H9 (cell line): ENCODE measurements around the gene RC3H1. TPM values are rescaled to one million over a fixed set of nuclear protein-coding genes. Genes with fewer than 3 reads are reported as not detected.

Source experiments
- DNase-seq: peaks from one replicate; pipeline ENCODE4 v3.0.0-alpha.2; 2017
- H2AFZ ChIP-seq: one replicate; pipeline ENCODE4 v1.6.1; 2013; ENCODE audit warnings: mild to moderate bottlenecking, low read length, control low read depth, moderate library complexity
- H2AK5ac ChIP-seq: 2 replicates; pipeline ENCODE4 v1.6.1; 2013; ENCODE audit warnings: low read length, control low read depth, mixed read lengths; ENCODE audit not compliant: insufficient read length
- H2BK120ac ChIP-seq: one replicate; pipeline ENCODE4 v1.6.1; 2013; ENCODE audit warnings: low read depth, mild to moderate bottlenecking, low read length, control low read depth, inconsistent platforms; ENCODE audit not compliant: poor library complexity, severe bottlenecking
- H2BK12ac ChIP-seq: 2 replicates; pipeline ENCODE4 v1.6.1; 2013; ENCODE audit warnings: low read length, control low read depth, mixed read lengths, low read depth; ENCODE audit not compliant: insufficient read length
- H2BK15ac ChIP-seq: 2 replicates; pipeline ENCODE4 v1.6.1; 2013; ENCODE audit warnings: low read depth, low read length, control low read depth
- H2BK20ac ChIP-seq: one replicate; pipeline ENCODE4 v1.6.1; 2013; ENCODE audit warnings: low read depth, mild to moderate bottlenecking, low read length, control low read depth, inconsistent platforms; ENCODE audit not compliant: poor library complexity, severe bottlenecking
- H2BK5ac ChIP-seq: 2 replicates; pipeline ENCODE4 v1.6.1; 2013; ENCODE audit warnings: low read length, control low read depth, mixed read lengths; ENCODE audit not compliant: insufficient read length
- H3K14ac ChIP-seq: 2 replicates; pipeline ENCODE4 v1.6.1; 2013; ENCODE audit warnings: low read length, control low read depth; ENCODE audit not compliant: insufficient read depth
- H3K18ac ChIP-seq: 2 replicates; pipeline ENCODE4 v1.6.1; 2013; ENCODE audit warnings: low read depth, mild to moderate bottlenecking, mixed read lengths, low read length, control low read depth; ENCODE audit not compliant: insufficient read length
- H3K23ac ChIP-seq: 2 replicates; pipeline ENCODE4 v1.6.1; 2013; ENCODE audit warnings: low read length, control low read depth, mixed read lengths, low read depth; ENCODE audit not compliant: insufficient read length
- H3K23me2 ChIP-seq: 2 replicates; pipeline ENCODE4 v1.6.1; 2013; ENCODE audit warnings: low read depth, mild to moderate bottlenecking, mixed read lengths, low read length, control low read depth; ENCODE audit not compliant: insufficient read length, poor library complexity, severe bottlenecking
- H3K27ac ChIP-seq: 2 replicates; pipeline ENCODE4 v1.5.1; 2013; ENCODE audit warnings: low read length, control low read depth, mixed read lengths, low read depth; ENCODE audit not compliant: insufficient read length
- H3K27me3 ChIP-seq: 2 replicates; pipeline ENCODE4 v1.6.1; 2013; ENCODE audit warnings: low read length, control low read depth, inconsistent platforms; ENCODE audit not compliant: insufficient read depth
- H3K4ac ChIP-seq: 2 replicates; pipeline ENCODE4 v1.6.1; 2013; ENCODE audit warnings: low read depth, mild to moderate bottlenecking, control low read depth, inconsistent platforms, low read length, moderate library complexity
- H3K4me1 ChIP-seq: 2 replicates; pipeline ENCODE4 v1.6.1; 2013; ENCODE audit warnings: low read length, control low read depth, inconsistent platforms; ENCODE audit not compliant: insufficient read depth
- H3K4me2 ChIP-seq: 2 replicates; pipeline ENCODE4 v1.6.1; 2013; ENCODE audit warnings: low read length, control low read depth, mixed read lengths; ENCODE audit not compliant: insufficient read length, insufficient read depth
- H3K56ac ChIP-seq: 2 replicates; pipeline ENCODE4 v1.6.1; 2013; ENCODE audit warnings: low read depth, mild to moderate bottlenecking, mixed read lengths, low read length, control low read depth; ENCODE audit not compliant: insufficient read length
- H3K79me1 ChIP-seq: 2 replicates; pipeline ENCODE4 v1.6.1; 2013; ENCODE audit warnings: low read depth, mild to moderate bottlenecking, moderate library complexity, low read length, control low read depth, inconsistent platforms; ENCODE audit not compliant: insufficient read depth, poor library complexity, severe bottlenecking
- H3K79me2 ChIP-seq: 2 replicates; pipeline ENCODE4 v1.6.1; 2013; ENCODE audit warnings: low read length, control low read depth, inconsistent platforms; ENCODE audit not compliant: insufficient read depth
- H3K9ac ChIP-seq: 2 replicates; pipeline ENCODE4 v1.6.1; 2013; ENCODE audit warnings: low read length, control low read depth, mixed read lengths; ENCODE audit not compliant: insufficient read length; ENCODE audit errors: extremely low read depth
- H3K9me3 ChIP-seq: one replicate; pipeline ENCODE4 v1.6.1; 2013; ENCODE audit warnings: low read depth, low read length, inconsistent platforms; ENCODE audit not compliant: control insufficient read depth
- H3T11ph ChIP-seq: one replicate; pipeline ENCODE4 v1.6.1; 2013; ENCODE audit warnings: mild to moderate bottlenecking, low read length, control low read depth, inconsistent platforms
- H4K20me1 ChIP-seq: one replicate; pipeline ENCODE4 v1.6.1; 2013; ENCODE audit not compliant: control insufficient read depth, insufficient read length, insufficient read depth
- H4K5ac ChIP-seq: 2 replicates; pipeline ENCODE4 v1.6.1; 2013; ENCODE audit warnings: low read depth, mild to moderate bottlenecking, mixed read lengths, low read length, control low read depth; ENCODE audit not compliant: insufficient read length
- H4K8ac ChIP-seq: replicated peaks from 2 replicates; pipeline ENCODE4 v1.6.1; 2013; ENCODE audit warnings: low read length, control low read depth, mixed read lengths, low read depth; ENCODE audit not compliant: insufficient read length
- H4K91ac ChIP-seq: 2 replicates; pipeline ENCODE4 v1.6.1; 2013; ENCODE audit warnings: low read depth, mild to moderate bottlenecking, moderate library complexity, mixed read lengths, low read length, control low read depth; ENCODE audit not compliant: insufficient read length
- H3K27ac Mint-ChIP-seq, 3 experiments: 2 replicates in 2 of 3; 3 replicates in 1 of 3; pipeline ENCODE4 v1.8.0; 2020 to 2021; ENCODE audit warnings: mixed read lengths in 3 of 3, mild to moderate bottlenecking in 1 of 3, moderate library complexity in 1 of 3
- H3K27me3 Mint-ChIP-seq: 2 replicates; pipeline ENCODE4 v1.8.0; 2021; ENCODE audit warnings: low read depth, mild to moderate bottlenecking, moderate library complexity, mixed read lengths
- H3K36me3 Mint-ChIP-seq, 3 experiments: 2 replicates in 2 of 3; 3 replicates in 1 of 3; pipeline ENCODE4 v1.8.0; 2020 to 2021; ENCODE audit warnings: low read depth in 3 of 3, mixed read lengths in 3 of 3; ENCODE audit not compliant: insufficient read depth in 1 of 3
- H3K4me1 Mint-ChIP-seq, 2 experiments: 2 replicates each; pipeline ENCODE4 v1.8.0; 2020; ENCODE audit warnings: mixed read lengths in 2 of 2
- H3K4me3 Mint-ChIP-seq, 2 experiments: 2 replicates in 1 of 2; 3 replicates in 1 of 2; pipeline ENCODE4 v1.8.0; 2020 to 2021; ENCODE audit warnings: mild to moderate bottlenecking in 2 of 2, mixed read lengths in 2 of 2, moderate library complexity in 1 of 2
- H3K9me3 Mint-ChIP-seq, 2 experiments: 2 replicates in 1 of 2; 3 replicates in 1 of 2; pipeline ENCODE4 v1.8.0; 2020; ENCODE audit warnings: mild to moderate bottlenecking in 2 of 2, mixed read lengths in 2 of 2, moderate library complexity in 1 of 2
- CTCF ChIP-seq: fragments of 200-600 bp; sonication (generic); conservative IDR thresholded peaks from 3 replicates; pipeline ENCODE4 v1.8.0; 2021; ENCODE audit warnings: antibody characterized with exemption, mild to moderate bottlenecking
- WGBS: extraction: QIAGEN DNeasy Blood & Tissue Kit; methylation state at CpG from one replicate; pipeline ENCODE4 v1.1.7; 2013; ENCODE audit warnings: missing lambda C conversion rate, low lambda C conversion rate, mixed read lengths; ENCODE audit not compliant: insufficient read length; ENCODE audit errors: extremely low coverage; 5-methylcytosine and 5-hydroxymethylcytosine counted together
- total RNA-seq: library from RNA; stranded (reverse); gene quantifications from 2 replicates; pipeline ENCODE4 v1.2.1, GENCODE V29; 2021

The RC3H1 gene
- total RNA-seq, 1 experiment from 2014 or later, result 36.1 TPM

- no peaks in the 10 kb centered on the region for H3K79me2 ChIP-seq
- no peak overlapping the region for H2BK15ac ChIP-seq
- Mint-ChIP-seq H3K27me3 (peaks cover 5% of the 10 kb centered on the region), H3K9me3 (no peaks in the 10 kb centered on the region), H3K4me3 (no peak overlapping the region), H3K4me1 (no peaks in the 10 kb centered on the region), H3K27ac (no peak overlapping the region), H3K36me3 (no peaks in the 10 kb centered on the region)
- H3T11ph ChIP-seq, result no peak overlapping the region
- H3K27ac ChIP-seq, result no peak overlapping the region
- no peaks in the 10 kb centered on the region for H3K79me1 ChIP-seq
- H3K23ac ChIP-seq, result no peak overlapping the region
- H3K56ac ChIP-seq, result no peak overlapping the region
- no peak overlapping the region for H4K5ac ChIP-seq
- H3K23me2 ChIP-seq, result no peaks in the 10 kb centered on the region
- no peak overlapping the region for H2AK5ac ChIP-seq
- no CpG with 5 or more reads among the region's 2 CpGs for WGBS
- H4K91ac ChIP-seq, result no peak overlapping the region
- H3K18ac ChIP-seq, result no peak overlapping the region
- H3K4me2 ChIP-seq, result no peak overlapping the region
- H3K9me3 ChIP-seq, result no peaks in the 10 kb centered on the region
- H4K8ac ChIP-seq, result no peak overlapping the region
- no peak overlapping the region for H2BK120ac ChIP-seq
- no peak overlapping the region for H3K4ac ChIP-seq
- TF ChIP-seq CTCF, result no peak
- H3K4me1 ChIP-seq, result no peaks in the 10 kb centered on the region
- no peak overlapping the region for H2BK5ac ChIP-seq
- H4K20me1 ChIP-seq, result no peaks in the 10 kb centered on the region
- no peaks in the 10 kb centered on the region for H3K27me3 ChIP-seq
- no peak for DNase-seq
- H2AFZ ChIP-seq, result no peak overlapping the region
- no peak overlapping the region for H3K9ac ChIP-seq
- H3K14ac ChIP-seq, result no peak overlapping the region
- no peak overlapping the region for H2BK20ac ChIP-seq
- H2BK12ac ChIP-seq, result no peak overlapping the region
Observed at GRCh38 chr1:174040387-174040786, 18.2 kb upstream of the RC3H1 start.
